ENCODE measurements around the gene DPF3. TPM values are rescaled to one million over a fixed set of nuclear protein-coding genes. Genes with fewer than 3 reads are reported as not detected.

DPF3 gene
- total RNA-seq, 1 donor from 2014 or later, result 0.66 TPM

DNA sequence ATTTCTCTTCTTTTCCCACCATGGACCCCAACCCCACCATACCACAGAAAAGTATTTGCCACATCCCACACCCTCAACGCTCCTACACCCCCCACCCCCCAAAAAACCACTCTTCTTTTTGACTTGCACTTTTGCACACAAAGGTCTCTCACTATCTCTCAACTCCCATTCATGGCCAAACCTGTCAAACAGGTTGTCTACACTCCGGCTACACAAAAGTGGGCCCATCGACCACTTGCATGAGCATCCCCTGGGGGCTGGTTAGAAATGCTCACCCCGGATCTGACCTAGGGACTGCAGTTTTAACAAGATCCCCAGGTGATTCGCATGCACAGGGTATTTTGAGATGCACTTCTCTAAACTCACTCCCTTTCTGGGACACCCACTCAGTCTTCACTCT is 248.2 kb downstream of the DPF3 start:
- Mint-ChIP-seq H3K4me3 (ENCODE audit: low read depth) (no peak overlapping the region), H3K27me3 (ENCODE audit: low read depth) (peaks cover 23% of the 10 kb centered on the region), H3K4me1 (ENCODE audit: low read depth) (no peaks in the 10 kb centered on the region), H3K27ac (no peak overlapping the region), H3K9me3 (peaks cover 3% of the 10 kb centered on the region), H3K36me3 (ENCODE audit: low read depth) (no peaks in the 10 kb centered on the region)
- no peak for DNase-seq (ENCODE audit: low spot score)
- intact Hi-C loops (cut with micrococcal nuclease), result no loop called here

DNA sequence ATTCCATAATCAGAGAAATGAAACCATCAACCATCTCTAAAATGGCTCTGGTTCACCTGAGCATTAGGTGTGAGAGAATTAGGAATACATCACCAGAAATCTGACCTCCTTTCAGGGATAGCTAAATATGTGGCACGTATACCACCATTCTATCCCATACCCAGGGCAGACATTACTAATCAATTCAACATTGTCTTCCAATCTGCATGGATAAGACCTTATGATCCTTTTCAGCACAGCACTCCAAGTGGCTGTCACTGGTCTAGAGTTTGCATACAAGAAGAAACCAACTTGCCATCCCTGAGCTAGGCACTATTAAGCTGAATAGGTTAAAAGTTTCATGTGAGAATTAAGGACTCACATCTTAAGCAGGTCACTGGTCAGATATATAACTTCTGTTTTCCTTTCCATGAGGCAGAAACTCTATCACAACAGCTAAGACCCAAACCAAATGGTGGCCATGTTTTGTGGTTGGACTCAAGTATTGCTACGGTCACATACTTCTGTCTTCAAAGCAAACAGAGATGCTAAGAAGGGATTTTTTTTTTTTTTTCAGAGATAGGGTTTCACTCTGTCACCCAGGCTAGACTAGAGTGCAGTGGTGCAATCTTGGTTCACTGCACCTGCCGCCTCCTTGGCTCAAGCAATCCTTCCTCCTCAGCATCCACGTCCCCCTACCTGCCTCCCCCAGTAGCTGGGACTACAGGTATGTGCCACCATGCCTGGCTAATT is 249.0 kb downstream of the DPF3 start:
- Mint-ChIP-seq H3K27me3 (ENCODE audit: low read depth) (peaks cover 25% of the 10 kb centered on the region), H3K36me3 (ENCODE audit: low read depth) (no peaks in the 10 kb centered on the region), H3K27ac (no peak overlapping the region), H3K4me1 (ENCODE audit: low read depth) (no peaks in the 10 kb centered on the region), H3K4me3 (ENCODE audit: low read depth) (no peak overlapping the region), H3K9me3 (peaks cover 10% of the 10 kb centered on the region)
- intact Hi-C loops (cut with micrococcal nuclease), result no loop called here
- no peak for DNase-seq (ENCODE audit: low spot score)

- Mint-ChIP-seq H3K9me3 (peaks cover 18% of the 10 kb centered on the region), H3K27me3 (ENCODE audit: low read depth) (peaks cover 24% of the 10 kb centered on the region), H3K27ac (no peak overlapping the region), H3K36me3 (ENCODE audit: low read depth) (no peaks in the 10 kb centered on the region), H3K4me1 (ENCODE audit: low read depth) (no peaks in the 10 kb centered on the region), H3K4me3 (ENCODE audit: low read depth) (no peak overlapping the region)
- intact Hi-C loops (cut with micrococcal nuclease), result no loop called here
- no peak for DNase-seq (ENCODE audit: low spot score)
Observed at GRCh38 chr14:72644038-72644437, 249.9 kb downstream of the DPF3 start.

DNA sequence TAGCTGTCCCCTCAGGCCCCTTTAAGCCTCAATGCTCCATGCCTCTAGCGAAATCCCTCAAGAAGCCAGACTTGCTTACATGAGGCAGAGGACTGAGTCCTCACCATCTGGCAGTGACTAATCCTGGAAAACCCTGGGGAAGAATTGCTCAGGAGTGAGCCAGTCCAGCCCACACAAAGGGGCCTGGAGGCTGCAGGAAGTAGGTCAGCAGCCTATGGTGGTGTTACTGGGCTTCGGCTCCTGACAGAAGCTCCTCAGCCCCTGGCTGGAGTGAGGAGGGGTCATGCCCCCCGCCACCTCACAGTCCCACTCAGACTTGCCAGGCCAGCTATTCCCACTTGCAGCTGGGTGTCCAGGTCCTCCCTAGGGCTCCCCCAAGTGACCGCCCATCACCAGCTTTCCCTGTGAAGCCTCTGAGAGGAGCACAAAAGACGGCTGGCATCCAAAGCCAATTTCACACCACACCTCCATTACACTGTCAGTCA is 250.5 kb downstream of the DPF3 start:
- Mint-ChIP-seq H3K27me3 (ENCODE audit: low read depth) (peaks cover 24% of the 10 kb centered on the region), H3K9me3 (peaks cover 19% of the 10 kb centered on the region), H3K27ac (no peak overlapping the region), H3K4me1 (ENCODE audit: low read depth) (no peaks in the 10 kb centered on the region), H3K36me3 (ENCODE audit: low read depth) (no peaks in the 10 kb centered on the region), H3K4me3 (ENCODE audit: low read depth) (no peak overlapping the region)
- intact Hi-C loops (cut with micrococcal nuclease), result no loop called here
- no peak for DNase-seq (ENCODE audit: low spot score)

GRCh38 chr14:72640911-72641485 is 252.9 kb downstream of the DPF3 start:
- H3K4me1 Mint-ChIP-seq (ENCODE audit: low read depth), result no peaks in the 10 kb centered on the region
- intact Hi-C loops (cut with micrococcal nuclease), result no loop called here
- no peak overlapping the region for H3K27ac Mint-ChIP-seq
- DNase-seq (ENCODE audit: low spot score), result no peak
- H3K9me3 Mint-ChIP-seq, result peaks cover 19% of the 10 kb centered on the region
- no peak overlapping the region for H3K4me3 Mint-ChIP-seq (ENCODE audit: low read depth)
- no peaks in the 10 kb centered on the region for H3K36me3 Mint-ChIP-seq (ENCODE audit: low read depth)
- peaks cover 26% of the 10 kb centered on the region for H3K27me3 Mint-ChIP-seq (ENCODE audit: low read depth)

DNA sequence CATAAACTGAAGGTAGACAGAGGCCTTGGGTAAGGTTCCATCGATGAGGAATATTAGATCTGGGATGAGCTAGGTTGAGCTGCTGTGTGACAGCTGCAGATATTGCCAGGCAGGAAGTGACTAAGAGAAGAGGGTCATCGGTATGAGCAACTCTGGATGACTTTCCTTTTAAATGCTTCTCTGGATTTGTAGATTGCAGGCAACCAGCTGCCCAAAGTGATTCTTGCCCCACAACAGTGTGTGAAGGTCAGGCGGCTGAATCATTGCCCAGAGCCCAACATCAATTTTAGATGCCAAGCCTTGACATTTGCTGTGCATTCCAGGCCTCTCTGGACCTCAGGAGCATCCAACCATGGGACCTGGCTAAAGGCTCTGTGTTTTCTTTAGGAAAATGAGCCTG is 255.9 kb downstream of the DPF3 start:
- intact Hi-C loops (cut with micrococcal nuclease), result no loop called here
- H3K4me1 Mint-ChIP-seq (ENCODE audit: low read depth), result no peaks in the 10 kb centered on the region
- no peak overlapping the region for H3K4me3 Mint-ChIP-seq (ENCODE audit: low read depth)
- DNase-seq (ENCODE audit: low spot score), result no peak
- no peak overlapping the region for H3K27ac Mint-ChIP-seq
- H3K27me3 Mint-ChIP-seq (ENCODE audit: low read depth), result peaks cover 34% of the 10 kb centered on the region
- no peaks in the 10 kb centered on the region for H3K36me3 Mint-ChIP-seq (ENCODE audit: low read depth)
- H3K9me3 Mint-ChIP-seq, result peaks cover 19% of the 10 kb centered on the region

DNA sequence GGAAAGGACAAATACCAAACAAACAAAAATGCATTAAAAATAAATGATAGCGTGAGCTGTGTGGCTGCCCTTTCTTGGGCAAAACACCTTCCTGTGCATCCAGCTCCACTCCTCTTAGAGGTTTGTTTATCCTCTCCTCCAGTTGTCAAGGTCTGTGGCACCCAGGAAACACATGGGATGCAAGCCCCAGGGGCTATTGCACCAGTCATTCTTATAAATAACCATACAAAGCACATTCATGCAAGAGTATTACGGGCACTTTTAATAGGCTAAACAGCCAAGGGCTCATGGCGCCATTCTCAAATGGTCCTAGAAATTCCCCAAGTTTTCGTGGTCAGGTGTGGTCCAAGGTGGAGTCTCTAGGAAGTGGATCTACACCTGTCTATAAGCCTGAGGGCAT is 257.0 kb downstream of the DPF3 start:
- intact Hi-C loops (cut with micrococcal nuclease), result no loop called here
- H3K9me3 Mint-ChIP-seq, result peaks cover 19% of the 10 kb centered on the region
- no peak for DNase-seq (ENCODE audit: low spot score)

GRCh38 chr14:72636094-72636493 is 257.8 kb downstream of the DPF3 start:
- no peak for DNase-seq (ENCODE audit: low spot score)
- intact Hi-C loops (cut with micrococcal nuclease), result no loop called here
- Mint-ChIP-seq H3K4me1 (ENCODE audit: low read depth) (no peaks in the 10 kb centered on the region), H3K9me3 (peaks cover 19% of the 10 kb centered on the region), H3K27ac (no peak overlapping the region), H3K36me3 (ENCODE audit: low read depth) (no peaks in the 10 kb centered on the region), H3K27me3 (ENCODE audit: low read depth) (peaks cover 46% of the 10 kb centered on the region), H3K4me3 (ENCODE audit: low read depth) (no peak overlapping the region)

More for the DNA sequence above, 257.0 kb downstream of the DPF3 start:
- H3K36me3 Mint-ChIP-seq (ENCODE audit: low read depth), result no peaks in the 10 kb centered on the region
- no peaks in the 10 kb centered on the region for H3K4me1 Mint-ChIP-seq (ENCODE audit: low read depth)
- no peak overlapping the region for H3K4me3 Mint-ChIP-seq (ENCODE audit: low read depth)
- H3K27ac Mint-ChIP-seq, result no peak overlapping the region
- H3K27me3 Mint-ChIP-seq (ENCODE audit: low read depth), result peaks cover 38% of the 10 kb centered on the region

GRCh38 chr14:72634691-72635616 is 258.9 kb downstream of the DPF3 start:
- Mint-ChIP-seq H3K4me3 (ENCODE audit: low read depth) (no peak overlapping the region), H3K4me1 (ENCODE audit: low read depth) (no peaks in the 10 kb centered on the region), H3K36me3 (ENCODE audit: low read depth) (no peaks in the 10 kb centered on the region), H3K27ac (no peak overlapping the region), H3K27me3 (ENCODE audit: low read depth) (peaks cover 39% of the 10 kb centered on the region), H3K9me3 (peaks cover 9% of the 10 kb centered on the region)
- intact Hi-C loops (cut with micrococcal nuclease), result no loop called here
- DNase-seq (ENCODE audit: low spot score), result no peak

GRCh38 chr14:72633551-72633950 is 260.4 kb downstream of the DPF3 start:
- DNase-seq (ENCODE audit: low spot score), result no peak
- intact Hi-C loops (cut with micrococcal nuclease), result no loop called here
- H3K4me1 Mint-ChIP-seq (ENCODE audit: low read depth), result no peaks in the 10 kb centered on the region
- H3K36me3 Mint-ChIP-seq (ENCODE audit: low read depth), result no peaks in the 10 kb centered on the region
- peaks cover 45% of the 10 kb centered on the region for H3K27me3 Mint-ChIP-seq (ENCODE audit: low read depth)
- no peak overlapping the region for H3K4me3 Mint-ChIP-seq (ENCODE audit: low read depth)
- H3K27ac Mint-ChIP-seq, result no peak overlapping the region
- no peaks in the 10 kb centered on the region for H3K9me3 Mint-ChIP-seq

GRCh38 chr14:72632727-72633126 is 261.2 kb downstream of the DPF3 start:
- H3K36me3 Mint-ChIP-seq (ENCODE audit: low read depth), result no peaks in the 10 kb centered on the region
- H3K4me3 Mint-ChIP-seq (ENCODE audit: low read depth), result no peak overlapping the region
- peaks cover 49% of the 10 kb centered on the region for H3K27me3 Mint-ChIP-seq (ENCODE audit: low read depth)
- no peaks in the 10 kb centered on the region for H3K4me1 Mint-ChIP-seq (ENCODE audit: low read depth)
- H3K27ac Mint-ChIP-seq, result no peak overlapping the region
- intact Hi-C loops (cut with micrococcal nuclease), result no loop called here
- H3K9me3 Mint-ChIP-seq, result no peaks in the 10 kb centered on the region
- no peak for DNase-seq (ENCODE audit: low spot score)

GRCh38 chr14:72631401-72631800 is 262.5 kb downstream of the DPF3 start:
- H3K4me1 Mint-ChIP-seq (ENCODE audit: low read depth), result no peaks in the 10 kb centered on the region
- no peak overlapping the region for H3K4me3 Mint-ChIP-seq (ENCODE audit: low read depth)
- peaks cover 6% of the 10 kb centered on the region for H3K9me3 Mint-ChIP-seq
- H3K27ac Mint-ChIP-seq, result no peak overlapping the region
- intact Hi-C loops (cut with micrococcal nuclease), result no loop called here
- DNase-seq (ENCODE audit: low spot score), result no peak
- no peaks in the 10 kb centered on the region for H3K36me3 Mint-ChIP-seq (ENCODE audit: low read depth)
- peaks cover 45% of the 10 kb centered on the region for H3K27me3 Mint-ChIP-seq (ENCODE audit: low read depth)

- Mint-ChIP-seq H3K9me3 (peaks cover 11% of the 10 kb centered on the region), H3K36me3 (ENCODE audit: low read depth) (no peaks in the 10 kb centered on the region), H3K4me1 (ENCODE audit: low read depth) (no peaks in the 10 kb centered on the region), H3K27me3 (ENCODE audit: low read depth) (peaks cover 48% of the 10 kb centered on the region), H3K4me3 (ENCODE audit: low read depth) (no peak overlapping the region), H3K27ac (no peak overlapping the region)
- DNase-seq (ENCODE audit: low spot score), result no peak
- intact Hi-C loops (cut with micrococcal nuclease), result no loop called here
Observed at GRCh38 chr14:72630374-72630773, 263.5 kb downstream of the DPF3 start.

All from activated T-helper 2 cell treated with anti-CD3 and anti-CD28 coated beads, Interferon-gamma antibody, Interleukin-2, Interleukin-4, amounts not matched to agents 10 μg/mL and 5 μg/mL and 100 μg/mL, durations not matched to agents 14 hours and 24 hours and 36 hours (primary cell).